HG03521 (cell line): ENCODE measurements around the gene TUT4.
A peak's percentile ranks its signal among the peaks of the same experiment; 100 is the strongest.

Source experiments
- ATAC-seq: cut with Tn5 transposase; IDR thresholded peaks from one replicate; pipeline ENCODE4 v1.9.1; 2021; ENCODE audit warnings: mild to moderate bottlenecking, moderate library complexity; ENCODE audit not compliant: unreplicated experiment

TUT4 gene

DNA sequence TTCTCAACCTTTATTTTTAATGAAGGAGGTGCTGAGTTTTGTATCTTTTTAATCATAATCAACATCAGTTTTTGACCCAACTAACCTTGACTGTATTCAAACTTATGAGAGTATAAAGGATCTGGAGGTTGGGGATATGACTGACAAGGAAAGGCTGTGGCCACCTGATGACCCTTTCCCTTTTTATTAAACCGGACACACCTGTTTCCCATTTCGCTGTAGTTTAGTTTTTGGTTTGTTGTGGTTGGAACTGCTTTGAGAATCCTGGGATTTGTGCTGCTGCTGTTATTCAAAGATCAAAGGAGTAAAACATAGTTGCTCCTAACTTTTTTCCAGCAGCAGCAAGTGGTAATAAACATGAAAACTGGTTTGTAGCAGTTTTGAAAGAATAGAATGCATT, 136.1 kb downstream of the TUT4 start:
- ATAC-seq = no peak

GRCh38 chr1:52414942-52415341, 137.9 kb downstream of the TUT4 start:
- ATAC-seq = no peak

DNA sequence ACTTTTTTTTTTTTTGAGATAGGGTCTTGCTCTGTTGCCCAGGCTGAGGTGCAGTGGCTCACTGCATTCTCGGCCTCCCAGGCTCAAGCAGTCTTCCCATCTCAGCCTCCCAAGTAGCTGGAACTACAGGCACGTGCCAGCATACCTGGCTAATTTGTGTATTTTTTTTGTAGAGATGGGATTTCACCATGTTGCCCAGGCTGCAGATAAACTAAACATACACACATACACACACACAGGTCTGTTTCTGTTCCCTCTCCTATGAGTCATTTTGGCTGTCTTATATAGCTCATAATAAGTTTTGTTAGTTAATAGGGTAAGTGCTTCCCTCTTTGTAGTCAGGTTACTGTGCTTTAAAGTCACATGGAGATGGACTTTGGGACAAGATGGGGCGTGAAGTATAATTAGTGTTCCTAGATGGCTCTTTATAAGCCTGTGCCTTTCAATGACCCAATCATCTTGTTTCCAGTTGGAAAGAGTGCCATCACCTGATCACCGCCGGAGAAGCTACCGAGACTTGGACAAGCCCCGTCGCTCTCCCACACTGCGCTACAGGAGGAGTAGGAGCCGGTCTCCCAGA, 139.4 kb downstream of the TUT4 start:
- no peak for ATAC-seq

DNA sequence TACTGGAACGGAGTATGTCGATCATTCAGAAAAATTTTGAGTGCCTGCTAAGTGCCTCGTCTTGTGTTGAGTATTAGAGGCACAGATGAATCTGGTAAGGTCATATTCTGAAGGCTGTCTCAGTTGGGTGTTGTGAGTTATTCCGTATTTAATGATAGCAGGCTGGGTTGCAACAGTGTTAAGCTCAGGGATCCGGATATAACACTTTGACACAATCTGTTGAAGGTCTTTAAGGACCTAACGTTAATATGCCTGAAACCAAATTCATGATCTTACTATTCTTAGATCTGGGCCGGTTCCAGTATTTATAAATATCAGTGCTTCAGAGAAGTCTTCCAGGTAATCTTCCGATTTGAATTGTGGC, 147.9 kb downstream of the TUT4 start:
- no peak for ATAC-seq

DNA sequence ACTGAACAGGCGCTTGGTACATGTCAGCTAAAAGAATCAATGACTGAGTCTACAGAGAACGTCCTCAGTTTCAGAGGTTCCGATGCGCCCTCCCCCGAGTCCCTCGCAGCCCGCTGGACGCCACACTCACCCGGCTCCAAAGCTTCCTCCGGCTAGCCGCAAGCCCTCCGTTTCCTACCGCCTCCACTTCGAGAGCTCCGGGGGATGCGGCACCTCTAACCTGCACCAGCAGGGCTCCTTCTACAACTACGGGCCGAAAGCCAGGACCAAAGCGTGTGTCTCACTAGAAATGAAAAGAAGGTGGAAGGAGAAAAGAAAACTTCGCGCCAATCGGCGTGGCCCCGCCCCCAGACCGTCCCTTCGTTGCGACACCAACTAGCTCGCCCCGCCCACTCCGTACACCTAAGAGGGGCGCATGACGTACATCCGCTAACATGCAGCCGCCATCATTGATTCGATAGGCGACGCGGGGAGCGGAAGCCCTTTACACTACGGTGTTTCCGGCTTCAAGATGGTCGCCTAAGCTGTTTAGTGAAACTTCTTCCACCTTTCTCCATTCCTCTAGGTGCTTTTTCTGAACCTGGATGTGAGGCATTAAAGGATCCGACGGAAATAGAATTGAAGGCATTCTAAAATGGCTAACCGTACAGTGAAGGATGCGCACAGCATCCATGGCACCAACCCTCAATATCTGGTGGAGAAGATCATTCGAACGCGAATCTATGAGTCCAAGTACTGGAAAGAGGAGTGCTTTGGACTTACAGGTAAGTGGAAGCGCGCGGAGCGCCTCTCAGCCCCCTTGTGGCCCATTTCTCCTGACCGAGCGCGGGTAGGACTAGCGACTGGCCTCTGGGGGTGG, 148.5 kb downstream of the TUT4 start, which contains the start of the genes ORC1 and PRPF38A:
ORC1 (minus strand) TSS at position 308 of the 859 bp plus-strand sequence. CDS start 2,200 bp downstream, outside the sequence.
PRPF38A (plus strand) TSS at position 487 of the 859 bp plus-strand sequence; CDS start at position 635, 148 bp downstream.
- peak; percentile 93 for ATAC-seq

- peak; percentile 38 for ATAC-seq
These were observed 149.3 kb downstream of the TUT4 start for GRCh38 chr1:52403566-52404115.

DNA sequence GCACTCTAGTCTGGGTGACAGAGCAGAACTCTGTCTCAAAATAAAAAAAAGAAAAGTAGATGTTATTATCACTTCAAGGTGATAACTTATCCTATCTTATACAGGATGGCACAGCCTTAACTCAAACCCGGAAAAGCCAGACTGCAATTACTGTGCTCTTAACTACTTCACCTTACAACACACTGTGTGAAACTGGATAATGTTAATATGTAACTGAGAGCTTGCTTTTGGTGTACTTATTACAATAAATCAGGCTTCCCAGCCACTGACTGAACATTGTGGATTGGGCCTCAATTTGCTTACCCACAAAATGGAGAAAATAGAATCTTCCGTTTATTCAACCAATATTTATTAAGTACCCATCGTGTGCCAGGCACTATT, 150.0 kb downstream of the TUT4 start:
- no peak for ATAC-seq

- ATAC-seq = no peak
These were observed 152.8 kb downstream of the TUT4 start for GRCh38 chr1:52400131-52400530.

- no peak for ATAC-seq
These were observed 153.3 kb downstream of the TUT4 start for GRCh38 chr1:52399629-52400028.

DNA sequence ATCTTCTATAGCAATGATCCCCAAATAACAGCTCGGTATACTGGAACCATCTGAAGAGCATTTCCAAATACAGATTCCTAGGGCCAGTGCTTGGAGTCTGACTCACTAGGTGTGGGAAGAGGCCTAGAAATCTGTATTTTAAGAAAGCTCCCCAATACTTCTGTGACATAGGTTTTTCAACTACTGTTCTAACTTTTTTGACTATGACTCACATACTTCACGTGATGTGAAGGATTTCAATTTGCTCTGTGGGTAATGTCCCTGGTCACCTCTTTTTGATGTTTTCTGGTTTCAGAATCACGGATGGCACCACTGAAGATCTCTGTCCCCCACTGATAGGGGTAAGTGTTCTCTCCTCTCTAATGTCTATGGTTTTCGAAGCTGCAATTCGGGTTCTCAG, 159.7 kb downstream of the TUT4 start:
- no peak for ATAC-seq

DNA sequence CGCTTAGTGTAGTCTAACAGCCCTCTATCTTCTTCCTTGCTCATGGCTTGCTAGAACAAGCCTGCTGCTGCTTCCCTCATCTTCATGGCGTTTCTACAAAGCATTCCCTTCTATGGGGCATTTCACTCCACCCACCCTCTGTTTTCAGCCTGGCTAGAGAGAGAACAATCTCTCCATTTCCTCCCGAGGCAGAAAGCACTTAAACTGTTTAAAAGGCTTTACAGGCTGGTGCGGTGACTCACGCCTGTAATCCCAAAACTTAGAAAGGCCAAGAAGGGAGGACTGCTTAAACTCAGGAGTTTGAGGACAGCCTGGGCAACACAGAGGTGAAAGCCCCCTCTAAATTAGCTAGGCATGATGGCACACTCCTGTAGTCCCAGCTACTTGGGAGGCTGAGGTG, 166.4 kb downstream of the TUT4 start:
- ATAC-seq = no peak

DNA sequence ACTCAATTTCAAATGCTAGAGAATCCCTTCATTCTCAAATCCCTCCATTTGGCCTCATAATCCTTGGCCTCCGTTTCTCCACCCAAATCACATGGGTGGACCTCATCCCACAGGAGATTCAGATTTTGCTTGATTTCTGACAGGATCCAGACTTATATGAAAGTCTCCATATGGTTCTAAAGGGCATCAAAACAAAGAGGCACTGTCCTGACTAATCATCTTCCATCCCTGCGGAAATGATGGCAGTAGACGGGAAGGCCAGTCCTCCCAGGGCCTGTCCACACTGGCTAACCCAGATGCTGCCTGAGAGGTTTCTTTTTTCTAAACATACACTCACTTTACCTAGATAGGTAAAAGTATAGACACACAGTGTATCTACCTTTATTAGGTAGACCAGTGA, 167.5 kb downstream of the TUT4 start:
- no peak for ATAC-seq
